GM18511 (cell line): Measurements from ENCODE around the gene ZNF785.
"Not testable (repeated sequence)": the region's sequence is repeated elsewhere in the genome, so short reads cannot be mapped to it uniquely, and the experiment has no call there.

Experiments used
- ATAC-seq: cut with Tn5 transposase; IDR thresholded peaks from one replicate; pipeline ENCODE4 v1.9.1; 2021; ENCODE audit warnings: mild to moderate bottlenecking, moderate library complexity; ENCODE audit not compliant: unreplicated experiment

Gene ZNF785

DNA sequence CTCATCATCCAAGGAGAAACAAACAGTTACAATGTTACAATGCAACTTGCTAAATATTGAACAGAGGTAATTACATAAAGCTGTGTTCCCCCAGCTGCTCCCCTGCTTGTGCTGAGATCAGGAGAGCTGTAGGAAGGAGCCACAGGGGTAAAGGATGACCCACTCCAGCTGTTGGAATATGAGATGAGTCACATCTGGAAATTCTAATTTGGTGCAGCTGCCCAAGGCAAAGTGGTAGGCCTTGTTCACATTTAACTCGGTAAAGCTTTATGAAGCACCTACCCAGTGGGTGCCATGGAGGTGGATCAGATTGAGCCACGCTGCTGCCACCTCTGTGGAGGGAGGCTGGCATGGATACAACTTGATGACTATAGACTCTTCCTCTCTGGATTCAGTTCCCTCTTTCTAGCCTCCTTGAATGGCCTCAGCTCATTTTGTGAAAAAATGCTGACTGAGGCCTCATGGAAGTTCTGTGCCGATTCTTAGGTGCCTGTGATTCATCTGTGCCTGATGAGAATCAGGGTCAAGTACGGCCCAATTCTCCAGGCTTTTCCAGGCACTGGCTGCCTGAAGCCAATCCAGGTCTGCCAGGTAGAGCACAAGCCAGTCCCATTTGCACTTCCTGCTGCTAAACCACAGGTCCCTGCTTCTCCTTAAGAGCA lies 17.2 kb upstream of the ZNF785 start:
- no peak for ATAC-seq

DNA sequence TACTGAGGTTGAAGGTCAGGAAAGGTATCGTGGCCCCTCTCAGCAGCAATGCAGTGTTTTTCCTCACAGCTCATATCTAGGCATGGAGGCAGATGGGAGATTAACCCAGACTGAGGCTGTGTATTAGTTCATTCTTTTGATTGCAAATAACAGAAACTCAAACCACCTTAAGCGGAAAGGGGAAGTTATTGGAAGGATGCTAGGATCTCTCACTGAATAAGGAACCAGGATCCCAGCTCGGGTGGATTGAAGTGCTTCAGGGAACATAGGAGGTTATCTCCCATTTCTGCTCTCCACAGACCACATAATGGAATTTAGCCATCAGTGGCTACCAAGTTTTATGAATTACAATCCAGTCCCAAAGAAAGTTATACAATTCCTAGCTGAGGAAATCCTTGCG lies 16.5 kb upstream of the ZNF785 start:
- ATAC-seq, result no peak

DNA sequence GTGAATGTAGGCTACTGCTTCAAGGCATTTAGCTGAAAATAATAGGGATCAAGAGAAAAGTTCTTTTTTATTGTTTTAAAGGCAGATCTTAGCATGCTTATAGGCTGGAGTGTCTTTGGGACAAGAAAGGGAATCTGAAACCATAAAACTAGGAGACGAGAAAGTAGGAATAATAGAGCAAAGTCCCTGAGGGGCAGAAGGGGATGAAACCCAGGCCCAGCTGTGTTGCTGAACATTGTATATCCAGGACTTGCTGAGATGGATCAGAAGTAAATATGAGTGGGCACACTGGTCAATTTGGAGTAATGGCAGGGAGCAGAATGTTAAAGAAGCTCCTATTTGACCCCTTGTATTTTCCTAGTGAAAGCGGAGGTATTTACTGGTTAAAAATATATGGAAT lies 15.4 kb upstream of the ZNF785 start:
- no peak for ATAC-seq

DNA sequence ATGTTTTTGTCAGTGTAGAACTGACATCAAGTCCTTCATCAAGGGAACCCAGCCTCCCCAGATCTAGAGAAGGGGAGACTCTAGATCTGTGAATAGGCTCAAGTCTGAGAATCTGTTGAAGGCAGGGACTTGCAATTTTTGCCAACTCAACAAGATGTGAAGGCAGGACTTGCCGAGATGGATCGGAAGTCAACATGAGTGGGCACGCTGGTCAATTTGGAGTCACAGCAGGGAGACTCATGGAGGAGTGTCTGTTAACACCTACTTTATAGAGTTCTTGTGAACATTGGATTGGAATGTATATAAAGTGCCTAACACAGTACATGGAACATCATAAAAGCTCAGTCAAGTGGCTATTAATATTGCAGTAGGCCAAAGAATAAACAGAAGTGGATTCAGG lies 14.7 kb upstream of the ZNF785 start:
- ATAC-seq, result no peak

DNA sequence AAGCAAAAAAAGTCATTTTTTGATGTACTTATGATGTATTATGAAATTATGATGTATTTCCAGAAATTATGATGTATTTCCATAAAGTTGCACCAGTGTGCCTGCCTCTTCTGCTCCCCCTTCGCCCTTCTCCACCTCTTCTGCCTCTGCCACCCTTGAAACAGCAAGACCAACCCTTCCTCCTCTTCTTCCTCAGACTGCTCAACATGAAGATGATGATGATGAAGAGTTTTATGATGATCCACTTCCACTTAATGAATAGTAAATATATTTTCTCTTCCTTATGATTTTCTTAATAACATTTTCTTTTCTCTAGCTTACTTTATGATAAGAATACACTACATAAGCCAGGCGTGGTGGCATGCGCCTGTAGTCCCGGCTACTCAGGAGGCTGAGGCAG lies 7.4 kb upstream of the ZNF785 start:
- ATAC-seq, result no peak

DNA sequence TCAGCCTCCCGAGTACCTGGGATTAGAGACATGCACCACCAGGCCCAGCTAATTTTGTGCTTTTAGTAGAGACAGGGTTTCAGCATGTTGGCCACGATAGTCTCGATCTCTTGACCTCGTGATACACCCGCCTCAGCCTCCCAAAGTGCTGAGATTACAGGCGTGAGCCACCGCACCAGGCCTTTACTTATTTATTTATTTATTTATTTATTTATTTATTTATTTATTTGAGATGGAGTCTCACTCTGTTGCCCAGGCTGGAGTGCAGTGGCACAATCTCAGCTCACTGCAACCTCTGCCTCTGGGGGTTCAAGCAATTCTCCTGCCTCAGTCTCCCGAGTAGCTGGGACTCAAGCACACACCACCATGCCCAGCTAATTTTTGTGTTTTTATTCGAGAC lies 5.4 kb upstream of the ZNF785 start:
- ATAC-seq, result not testable (repeated sequence)

DNA sequence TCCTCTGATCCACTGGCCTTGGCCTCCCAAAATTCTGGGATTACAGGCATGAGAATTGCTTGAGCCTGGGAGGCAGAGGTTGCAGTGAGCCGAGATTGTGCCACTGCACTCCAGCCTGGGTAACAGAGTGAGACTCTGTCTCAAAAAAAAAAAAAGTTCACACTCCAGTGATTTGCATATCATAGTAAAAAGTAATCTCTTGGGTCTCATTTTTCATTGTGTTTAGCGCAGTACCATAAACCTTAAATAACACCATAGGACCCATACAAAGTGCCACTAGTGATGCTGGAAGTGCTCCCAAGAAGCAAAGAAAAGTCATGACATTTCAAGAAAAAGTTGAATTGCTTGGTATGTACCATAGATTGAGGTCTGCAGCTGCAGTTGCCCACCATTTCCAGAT lies 4.1 kb upstream of the ZNF785 start:
- ATAC-seq, result not testable (repeated sequence)

DNA sequence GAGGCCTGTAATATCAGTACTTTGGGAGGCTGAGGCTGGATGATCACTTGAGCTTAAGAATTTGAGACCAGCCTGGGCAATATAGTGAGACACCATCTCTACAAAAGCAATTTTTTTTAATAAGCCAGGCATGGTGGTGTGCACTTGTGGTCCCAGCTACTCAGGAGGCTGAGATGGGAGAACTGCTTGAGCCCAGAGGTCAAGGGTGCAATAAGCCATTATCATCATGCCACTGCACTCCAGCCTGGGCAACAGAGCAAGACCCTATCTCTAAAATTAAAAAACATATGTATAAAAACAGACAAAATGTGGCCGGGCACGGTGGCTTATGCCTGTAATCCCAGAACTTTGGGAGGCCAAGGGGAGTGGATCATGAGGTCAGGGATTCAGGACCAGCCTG lies 3.2 kb upstream of the ZNF785 start:
- no peak for ATAC-seq

DNA sequence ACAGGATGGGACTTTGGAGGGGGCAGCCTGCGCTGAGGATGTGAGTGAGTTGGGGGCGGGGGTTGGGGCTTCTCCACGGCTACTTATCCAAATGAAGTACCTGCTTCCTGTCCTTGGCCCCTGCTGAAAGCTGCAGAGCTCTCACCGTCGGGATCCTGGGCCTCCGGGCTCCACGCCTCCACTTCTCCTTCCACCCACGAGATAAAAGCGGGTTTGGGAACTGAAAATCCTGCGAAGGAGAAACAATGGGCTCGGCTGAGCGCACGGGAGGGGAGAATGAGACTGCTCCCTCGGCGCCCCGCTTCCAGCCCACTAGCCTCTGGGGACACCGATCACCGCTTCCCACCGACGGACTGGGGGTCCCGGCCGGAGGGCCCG lies 486 bp downstream of the ZNF785 start:
- ATAC-seq, result peak; percentile 30

DNA sequence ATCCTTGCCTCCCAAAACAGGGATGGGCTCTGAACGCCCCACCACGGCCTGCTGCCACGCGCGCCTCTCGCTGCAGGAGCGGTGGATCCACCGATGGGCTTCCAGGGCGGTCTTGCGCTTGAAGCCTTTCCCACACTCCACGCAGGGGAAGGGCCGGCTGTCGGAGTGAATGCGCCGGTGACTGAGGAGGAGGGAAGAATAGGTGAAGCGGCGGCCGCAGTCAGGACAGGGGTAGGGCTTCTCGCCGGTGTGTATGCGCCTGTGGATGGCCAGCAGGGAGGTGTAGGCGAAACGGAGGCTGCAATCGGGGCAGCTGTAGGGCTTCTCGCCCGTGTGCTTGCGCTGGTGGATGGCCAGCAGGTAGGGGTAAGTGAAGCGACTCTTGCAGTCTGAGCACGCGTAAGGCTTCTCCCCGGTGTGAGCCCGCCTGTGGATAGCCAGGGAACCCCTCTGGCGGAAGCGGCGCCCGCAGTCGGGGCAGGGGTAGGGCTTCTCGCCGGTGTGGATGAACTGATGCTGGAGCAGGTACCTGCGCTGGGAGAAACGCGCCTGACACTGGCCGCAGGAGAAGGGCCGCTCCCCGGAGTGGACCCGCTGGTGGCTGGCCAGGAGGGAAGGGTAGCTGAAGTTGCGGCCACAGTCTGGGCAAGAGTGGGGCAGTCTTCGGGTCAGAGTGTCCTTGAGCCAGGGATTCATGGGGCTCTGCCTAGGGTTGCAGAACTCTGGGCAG lies 2.7 kb downstream of the ZNF785 start:
- no peak for ATAC-seq

DNA sequence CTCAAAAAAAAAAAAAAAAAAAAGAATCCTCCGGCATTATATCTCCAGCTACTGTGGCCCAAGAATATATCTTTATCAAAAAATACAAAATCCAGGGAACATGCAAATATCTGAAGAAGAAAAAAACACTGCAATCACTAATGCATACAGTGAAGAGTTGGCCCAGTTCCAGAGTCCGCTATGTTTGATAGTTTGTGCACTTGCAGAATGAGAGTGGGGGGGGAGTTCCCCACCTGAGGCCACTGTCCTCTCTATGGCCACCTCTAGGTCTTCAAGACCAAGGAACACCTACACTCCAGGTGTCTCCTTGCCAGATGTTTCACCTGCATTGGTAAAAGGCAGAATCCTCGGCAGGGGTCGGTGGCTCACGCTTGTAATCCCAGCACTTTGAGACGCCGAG lies 4.0 kb downstream of the ZNF785 start:
- no peak for ATAC-seq

DNA sequence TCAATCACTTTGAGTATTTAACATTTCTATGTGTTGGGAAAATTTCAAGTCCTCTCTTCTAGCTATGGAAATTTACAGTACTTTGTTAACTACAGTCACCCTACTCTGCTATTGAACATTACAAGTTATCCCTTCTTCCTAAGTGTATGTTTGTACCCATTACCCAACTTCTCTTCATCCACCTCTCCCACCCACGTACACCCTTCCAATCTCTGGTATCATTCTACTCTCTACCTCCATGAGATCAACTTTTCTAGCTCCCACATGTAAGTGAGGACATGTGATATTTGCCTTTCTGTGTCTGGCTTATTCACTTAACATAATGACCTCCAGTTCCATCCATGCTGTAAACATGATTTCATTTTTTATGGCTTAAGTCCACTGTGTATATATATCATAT lies 10.8 kb downstream of the ZNF785 start:
- ATAC-seq, result no peak

DNA sequence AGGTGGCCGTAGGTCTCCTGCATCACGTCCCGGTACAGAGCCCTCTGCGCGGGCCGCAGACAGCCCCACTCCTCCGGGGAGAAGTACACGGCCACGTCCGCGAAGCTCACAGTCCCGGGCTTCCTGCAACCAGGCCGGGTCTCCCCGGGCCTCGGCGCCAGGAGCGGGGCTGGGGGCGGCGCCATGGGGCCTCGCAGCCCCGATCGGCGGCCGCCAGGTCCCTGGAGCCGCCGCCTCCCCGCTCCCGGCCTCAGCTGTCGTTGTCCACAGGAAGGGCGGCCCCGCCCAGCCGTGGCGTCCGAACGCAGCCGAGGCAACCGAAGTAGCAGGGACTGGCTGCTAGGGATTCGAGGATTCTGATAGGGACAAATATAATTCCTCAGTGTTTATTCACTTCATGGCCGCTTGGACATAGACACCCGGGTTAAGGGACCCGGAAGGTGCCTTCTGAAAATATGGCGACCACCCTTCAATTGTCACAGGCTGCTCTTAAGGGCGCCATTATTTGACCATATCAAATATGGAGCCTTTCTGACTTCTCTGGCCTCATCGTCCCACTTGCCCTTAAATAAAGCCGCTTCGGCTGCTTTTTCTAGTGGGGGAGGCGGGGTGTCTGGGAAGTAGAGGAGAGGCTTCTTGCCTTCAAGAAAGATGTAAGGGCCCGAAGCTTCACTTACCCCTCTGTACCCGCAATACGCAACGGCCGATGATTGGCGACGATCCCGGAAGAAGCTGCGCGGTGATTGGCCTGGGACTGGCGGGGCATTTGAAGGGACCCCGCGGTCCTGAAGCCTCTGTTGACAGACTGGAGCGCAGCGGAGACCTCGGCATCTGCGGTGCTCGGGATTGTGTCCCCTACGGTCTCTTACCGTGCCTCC lies 13.8 kb downstream of the ZNF785 start, which contains the start of gene ZNF688:
ZNF688 (minus strand) TSS at position 270 of the 878 bp plus-strand sequence; CDS start at position 185, 85 bp downstream.
- ATAC-seq, result peak; percentile 81

DNA sequence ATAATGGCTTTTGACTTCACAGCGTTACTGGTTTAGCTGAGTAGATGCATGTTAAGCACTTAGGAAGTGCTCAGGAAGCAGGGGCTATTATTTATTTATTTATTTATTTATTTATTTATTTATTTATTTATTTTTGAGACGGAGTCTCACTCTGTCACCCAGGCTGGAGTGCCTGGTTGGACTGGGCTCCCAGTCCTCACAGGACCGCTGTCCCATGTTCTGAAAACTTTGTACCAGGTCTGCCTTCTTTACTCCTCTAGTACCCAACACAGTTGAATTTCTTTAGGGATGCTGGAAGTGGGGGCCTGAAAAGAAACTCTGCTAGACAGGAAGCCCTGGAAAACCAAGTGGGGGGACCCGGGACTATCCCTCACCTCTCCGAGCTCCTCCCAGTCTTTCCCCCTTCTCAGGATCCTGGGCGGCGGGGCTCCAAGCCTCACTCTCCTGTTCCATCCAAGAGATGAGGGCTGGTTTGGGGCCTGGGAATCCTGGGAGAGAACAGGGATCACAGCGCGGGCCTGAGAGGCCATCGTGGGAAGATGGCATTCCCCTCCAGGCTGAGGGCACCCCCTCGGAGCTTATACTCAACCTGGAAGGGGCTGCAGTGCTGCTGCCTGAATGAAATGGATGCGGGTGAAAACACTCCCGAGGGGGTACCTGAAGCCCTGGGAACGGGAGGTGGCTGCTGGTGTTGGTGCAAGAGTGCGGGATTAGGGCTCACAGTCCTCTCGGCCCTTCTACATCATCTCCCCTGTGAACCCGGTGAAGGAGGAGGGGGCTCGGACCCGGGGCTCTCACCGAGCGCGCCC lies 14.7 kb downstream of the ZNF785 start:
- no peak for ATAC-seq

DNA sequence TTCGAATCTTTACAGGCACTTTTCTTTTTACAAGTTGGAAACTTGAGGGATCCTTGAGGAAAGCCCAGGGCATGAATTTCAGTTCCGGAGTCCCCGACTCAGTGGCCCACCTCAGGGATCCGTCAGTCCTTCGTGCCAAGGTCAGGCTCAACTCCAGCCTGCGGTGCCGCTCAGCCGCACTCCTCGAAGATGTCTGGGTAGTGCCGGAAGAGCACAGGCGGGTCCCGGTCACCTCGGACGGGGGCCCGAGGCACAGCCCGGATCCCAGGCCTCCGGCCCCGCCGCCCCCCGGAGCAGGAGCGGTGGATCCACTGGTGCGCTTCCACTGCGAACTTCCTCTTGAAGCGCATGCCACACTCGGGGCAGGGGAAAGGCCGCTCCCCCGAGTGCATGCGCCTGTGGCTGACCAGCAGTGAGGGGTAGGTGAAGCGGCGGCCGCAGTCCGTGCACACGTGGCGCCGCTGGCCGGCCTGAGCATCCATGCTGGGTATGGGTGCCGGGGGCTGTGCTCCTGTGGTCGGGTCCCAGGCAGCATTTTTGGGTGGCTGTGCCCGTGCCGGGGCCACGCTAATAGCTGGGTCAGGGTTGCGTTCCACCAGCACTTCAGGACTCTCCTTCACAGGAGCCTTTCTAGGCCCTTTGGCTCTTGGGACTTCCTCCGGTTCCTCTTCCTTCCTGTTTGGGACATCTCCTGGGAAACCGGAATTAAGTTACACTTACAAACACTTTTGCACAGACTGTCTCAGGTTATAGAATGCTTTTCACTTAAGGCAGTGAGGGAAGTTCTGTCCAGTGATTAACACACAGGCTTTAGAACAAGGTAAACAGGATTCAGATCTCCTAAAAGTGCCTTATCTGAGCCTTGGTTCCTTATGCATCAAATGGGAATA lies 15.5 kb downstream of the ZNF785 start:
- no peak for ATAC-seq

DNA sequence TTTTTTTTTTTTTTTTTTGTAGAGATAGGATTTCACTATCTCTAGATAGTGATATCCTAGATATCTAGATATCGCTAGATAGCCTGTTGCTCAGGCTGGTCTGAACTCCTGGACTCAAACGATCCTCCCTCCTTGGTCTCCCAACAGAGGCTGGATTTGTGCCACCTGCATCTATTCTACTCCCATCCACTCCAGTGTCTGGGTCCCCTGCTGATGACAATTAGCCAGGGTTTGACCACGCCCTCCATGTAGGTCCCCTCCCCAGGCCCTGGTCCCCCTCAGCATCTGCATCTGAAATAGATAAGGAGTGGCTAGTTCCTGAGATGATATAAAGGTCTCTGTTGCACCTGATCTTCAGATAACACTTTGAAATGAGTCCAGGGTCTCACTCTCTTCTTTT lies 16.2 kb downstream of the ZNF785 start:
- ATAC-seq, result no peak

DNA sequence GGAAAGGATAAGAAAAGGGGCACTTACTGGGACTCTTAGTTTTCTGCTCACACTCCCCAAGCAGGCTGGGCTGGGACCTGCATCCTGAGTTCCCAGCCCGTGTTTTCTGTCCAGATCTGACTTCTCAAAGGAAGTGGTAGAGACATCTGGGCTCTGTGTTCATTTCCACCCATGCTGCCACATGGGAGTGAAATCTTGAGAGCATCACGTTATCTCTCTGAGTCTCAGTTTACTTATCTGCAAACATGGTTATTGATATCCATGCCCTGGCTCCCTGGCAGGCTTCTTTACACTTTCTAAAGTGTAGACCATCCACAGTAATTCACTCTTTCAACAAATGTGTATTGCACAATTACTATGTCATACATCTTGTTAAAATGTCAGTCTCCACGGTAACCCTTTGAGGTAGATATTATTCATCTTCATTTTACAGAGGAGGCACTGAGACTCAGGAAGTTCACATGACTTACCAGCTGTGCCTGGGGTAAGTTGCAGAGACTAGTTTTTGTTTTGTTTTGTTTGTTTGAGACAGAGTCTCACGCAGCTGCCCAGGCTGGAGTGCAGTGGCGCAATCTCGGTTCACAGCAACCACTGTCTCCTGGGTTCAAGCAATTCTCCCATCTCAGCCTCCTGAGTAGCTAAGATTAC lies 17.4 kb downstream of the ZNF785 start:
- ATAC-seq, result no peak

DNA sequence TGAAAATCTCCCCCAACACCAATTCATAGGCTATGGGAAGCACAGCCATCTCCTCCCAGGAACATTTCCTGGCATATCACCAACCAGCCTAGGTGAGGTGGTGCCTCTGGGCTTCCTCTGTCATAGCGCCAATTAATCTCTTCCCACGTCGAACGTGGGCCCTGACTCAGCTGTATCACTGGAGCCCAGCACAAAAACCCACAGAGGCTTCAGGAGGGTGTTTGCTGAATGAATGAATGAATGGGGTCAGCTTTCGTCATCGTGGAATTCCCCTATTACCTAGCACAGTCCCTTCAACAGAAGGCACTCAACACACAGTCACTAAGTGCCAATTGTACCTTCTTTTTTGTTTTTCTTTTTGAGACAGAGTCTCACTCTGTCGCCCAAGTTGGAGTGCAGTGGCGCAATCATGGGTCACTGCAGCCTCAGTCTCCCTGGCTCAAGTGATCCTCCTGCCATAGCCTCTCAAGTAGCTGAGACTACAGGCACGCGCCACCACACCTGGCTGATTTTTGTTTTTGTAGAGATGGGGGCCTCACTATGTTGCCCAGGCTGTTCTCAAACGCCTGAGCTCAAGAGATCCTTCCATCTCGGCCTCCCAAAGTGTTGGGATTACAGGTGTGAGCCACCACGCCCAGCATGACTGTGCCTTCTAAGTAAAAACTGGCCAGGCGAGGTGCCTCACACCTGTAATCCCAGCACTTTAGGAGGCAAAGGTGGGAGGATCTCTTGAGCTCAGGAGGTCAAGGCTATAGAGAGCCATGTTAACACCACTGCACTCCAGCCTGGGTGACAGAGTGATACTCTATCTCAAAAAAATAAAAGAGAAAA lies 18.1 kb downstream of the ZNF785 start:
- no peak for ATAC-seq
